Measurements from ENCODE around the gene GALNT10.

The GALNT10 gene

DNA sequence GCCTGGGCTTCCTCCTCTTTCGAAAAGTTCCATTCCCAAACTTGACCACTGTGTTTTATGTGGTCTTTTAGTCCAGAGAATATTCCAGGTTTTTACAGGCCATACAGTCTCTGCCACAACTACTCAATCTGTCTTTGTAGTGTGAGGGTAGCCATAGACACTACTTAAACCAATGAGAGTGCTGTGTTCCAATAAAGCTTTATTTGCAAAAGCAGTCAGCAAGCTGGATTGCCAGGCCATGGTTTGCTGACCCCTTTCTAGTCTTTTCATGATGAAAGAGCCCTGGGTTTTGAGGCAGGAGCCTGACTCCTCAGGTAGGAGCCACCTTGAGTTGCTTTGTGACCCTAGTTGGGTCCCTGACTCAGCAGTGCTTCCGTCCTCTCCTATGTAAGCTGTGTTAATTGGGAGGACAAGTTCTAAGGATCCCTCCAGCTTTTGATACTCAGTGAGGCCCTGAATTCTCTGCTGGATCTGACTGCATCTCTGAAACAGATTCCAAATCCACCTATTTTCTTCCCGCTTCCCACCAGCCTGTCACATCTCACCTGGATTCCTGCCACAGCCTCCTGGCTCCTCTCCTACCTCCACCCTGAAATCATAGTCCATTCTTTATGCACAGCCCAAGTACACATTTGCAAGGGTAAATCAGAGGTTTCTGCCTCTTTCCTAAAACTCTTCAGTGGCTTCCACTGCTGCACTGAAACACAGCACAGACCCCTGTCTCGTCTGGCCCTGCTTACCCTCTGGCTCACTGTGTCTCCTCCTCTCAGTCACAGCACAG lies 13.5 kb downstream of the GALNT10 start:
- DNase-seq, result no peak

DNA sequence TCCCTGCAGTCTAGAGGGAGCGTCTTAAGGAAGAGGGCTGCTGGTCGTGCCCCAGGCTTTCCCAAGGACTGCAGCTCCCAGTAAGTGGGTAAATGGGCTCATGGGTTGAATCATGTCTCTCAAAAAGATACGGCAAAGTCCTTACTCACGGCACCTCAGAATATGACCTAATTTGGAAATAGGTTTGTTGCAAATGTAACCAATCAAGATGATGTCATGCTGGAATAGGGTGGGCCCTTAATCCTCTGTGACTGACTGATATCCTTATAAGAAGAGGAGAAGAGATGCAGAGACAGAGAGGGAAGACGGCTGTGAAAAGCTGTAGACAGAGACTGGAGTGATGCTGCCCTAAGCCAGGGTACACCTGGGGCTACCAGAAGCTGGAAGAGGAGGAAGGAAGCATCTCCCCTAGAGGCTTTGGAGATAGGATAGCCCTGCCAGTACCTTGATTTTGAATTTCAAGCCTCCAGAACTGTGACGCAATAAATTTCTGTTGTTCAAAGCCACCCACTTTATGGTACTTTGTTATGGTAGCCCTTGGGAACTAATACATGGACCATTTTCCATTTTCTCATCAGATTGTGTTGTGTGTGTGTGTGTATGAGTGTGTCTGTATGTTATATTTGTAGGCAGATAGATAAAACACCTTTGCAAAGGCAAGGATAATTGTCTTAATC lies 15.0 kb downstream of the GALNT10 start:
- DNase-seq, result no peak

DNA sequence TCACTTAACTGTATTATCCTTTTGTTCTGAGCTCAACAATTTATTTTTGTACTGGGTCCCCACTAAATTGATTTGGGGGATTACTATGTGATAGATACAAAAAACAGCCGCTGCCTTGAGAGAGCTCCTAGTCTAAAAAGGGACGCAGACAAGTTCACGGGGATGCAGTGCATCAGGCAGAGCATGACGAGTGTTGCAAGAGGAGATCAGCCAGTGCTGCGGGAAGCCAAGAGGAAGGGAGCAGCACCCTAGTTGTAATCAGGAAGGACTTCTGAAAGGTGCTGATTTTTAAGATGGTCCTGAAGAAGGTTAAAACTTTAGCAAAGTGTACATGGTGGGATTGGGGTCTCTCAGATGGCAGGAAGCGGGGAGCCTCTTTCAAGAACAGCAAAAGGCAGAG lies 15.8 kb downstream of the GALNT10 start:
- no peak for DNase-seq

DNA sequence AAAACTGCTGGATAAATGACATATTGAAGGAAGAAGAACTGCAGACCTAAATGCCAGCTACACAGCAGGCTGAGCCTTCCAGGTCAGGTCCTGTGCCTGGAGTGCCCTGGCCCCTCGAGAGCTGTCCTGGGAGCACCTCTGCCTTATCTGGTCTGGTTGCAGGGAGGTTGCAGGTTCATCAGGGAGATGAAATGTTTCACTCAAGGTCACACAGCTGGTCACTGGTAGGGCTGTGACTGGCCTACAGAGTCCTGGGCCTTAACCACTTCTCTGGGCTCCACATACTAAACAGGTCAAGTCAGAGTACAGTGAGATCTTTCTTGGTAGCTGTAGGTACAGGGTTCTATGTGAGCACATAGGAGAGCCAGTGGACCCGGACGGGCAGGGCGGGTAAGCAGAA lies 16.7 kb downstream of the GALNT10 start:
- no peak for DNase-seq

DNA sequence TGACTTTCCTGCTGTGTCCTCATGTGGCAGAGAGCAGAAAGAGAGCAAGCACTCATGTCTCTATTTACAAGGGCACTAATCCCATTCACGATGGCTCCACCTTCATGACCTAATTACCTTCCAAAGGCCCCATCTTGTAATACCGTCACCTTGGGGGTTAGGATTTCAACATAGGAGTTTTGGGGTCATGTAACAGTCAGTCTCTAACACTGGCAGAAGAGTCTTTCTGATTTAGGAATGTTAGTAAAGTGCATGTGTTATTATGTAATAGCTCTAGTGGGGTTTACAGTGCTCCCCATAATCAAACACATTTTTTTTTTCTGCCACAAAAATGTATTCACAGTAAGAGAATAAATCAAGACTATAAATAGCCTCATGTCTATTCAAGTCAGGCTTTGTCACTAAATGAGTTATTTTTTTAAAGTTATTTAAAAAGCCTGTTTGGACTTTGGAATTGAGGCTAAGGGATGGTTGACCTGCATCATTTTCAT lies 19.1 kb downstream of the GALNT10 start:
- no peak for DNase-seq

DNA sequence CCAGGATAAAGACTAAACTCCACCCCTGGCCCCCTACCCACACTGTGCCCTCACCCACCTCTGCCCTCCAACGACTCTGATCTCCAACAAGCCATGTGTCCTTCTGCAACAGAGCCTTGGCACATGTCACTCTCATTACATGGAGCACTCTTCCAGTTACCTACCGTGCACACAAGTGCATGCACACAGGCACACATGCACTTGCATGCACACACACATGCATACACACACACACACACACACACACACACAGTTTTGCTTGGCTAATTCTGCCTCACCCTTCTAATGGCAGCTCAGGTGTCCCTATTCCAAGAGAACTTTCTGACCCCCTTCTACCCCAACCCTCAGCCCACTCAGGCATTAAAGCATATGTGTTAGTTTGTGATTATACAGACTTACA lies 19.6 kb downstream of the GALNT10 start:
- DNase-seq, result no peak

DNA sequence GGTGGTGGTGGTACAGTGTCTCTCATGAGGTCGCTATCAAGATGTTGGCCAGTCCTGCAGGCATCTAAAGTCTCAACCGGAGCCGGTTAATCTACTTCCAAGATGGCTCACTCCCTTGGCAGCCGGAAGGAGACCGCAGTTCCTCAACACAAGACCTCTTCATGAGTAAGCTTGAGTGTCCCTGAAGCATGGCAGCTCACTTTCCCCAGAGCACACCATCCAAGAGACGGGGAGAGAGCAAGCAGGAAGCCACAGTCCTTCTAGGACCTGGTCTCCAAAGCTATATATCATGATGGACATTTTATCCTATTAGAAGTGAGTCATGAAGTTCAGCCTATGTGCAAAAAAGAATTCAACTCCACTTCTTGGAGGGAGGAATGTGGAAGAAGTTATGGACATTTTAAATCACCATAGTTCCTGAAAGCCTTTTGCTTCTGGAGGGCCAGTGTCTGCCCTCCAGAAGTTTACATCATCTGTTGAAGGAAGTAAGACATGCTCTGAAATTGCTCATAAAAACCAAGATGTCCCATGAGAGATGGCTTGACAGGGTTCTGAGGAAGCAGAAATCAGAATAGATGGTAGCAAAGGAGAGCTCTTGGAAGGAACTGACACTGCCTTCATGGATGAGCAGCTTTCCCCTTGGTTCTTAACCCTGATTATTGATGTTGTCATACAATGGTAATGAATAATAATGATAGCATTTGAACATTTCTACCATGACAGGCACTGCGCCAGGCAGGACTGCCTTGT lies 21.3 kb downstream of the GALNT10 start:
- DNase-seq, result no peak

DNA sequence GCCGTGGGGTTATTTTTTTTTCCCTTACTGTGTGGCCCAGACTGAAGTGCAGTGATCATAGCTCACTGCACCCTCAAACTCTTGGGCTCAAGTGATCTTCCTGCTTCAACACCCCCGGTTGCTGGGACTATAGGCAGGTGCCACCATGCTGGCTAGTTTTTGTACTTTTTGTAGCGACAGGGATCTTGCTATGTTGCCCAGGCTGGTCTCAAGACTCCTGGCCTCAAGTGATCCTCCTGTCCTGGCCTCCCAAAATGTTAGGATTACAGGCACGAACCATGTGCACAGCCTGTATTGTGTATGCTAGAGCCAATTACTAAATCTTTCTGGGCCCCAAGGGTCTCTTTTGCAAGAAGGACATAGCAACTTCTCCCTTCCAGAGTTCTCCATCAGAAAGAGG lies 23.1 kb downstream of the GALNT10 start:
- DNase-seq, result no peak

DNA sequence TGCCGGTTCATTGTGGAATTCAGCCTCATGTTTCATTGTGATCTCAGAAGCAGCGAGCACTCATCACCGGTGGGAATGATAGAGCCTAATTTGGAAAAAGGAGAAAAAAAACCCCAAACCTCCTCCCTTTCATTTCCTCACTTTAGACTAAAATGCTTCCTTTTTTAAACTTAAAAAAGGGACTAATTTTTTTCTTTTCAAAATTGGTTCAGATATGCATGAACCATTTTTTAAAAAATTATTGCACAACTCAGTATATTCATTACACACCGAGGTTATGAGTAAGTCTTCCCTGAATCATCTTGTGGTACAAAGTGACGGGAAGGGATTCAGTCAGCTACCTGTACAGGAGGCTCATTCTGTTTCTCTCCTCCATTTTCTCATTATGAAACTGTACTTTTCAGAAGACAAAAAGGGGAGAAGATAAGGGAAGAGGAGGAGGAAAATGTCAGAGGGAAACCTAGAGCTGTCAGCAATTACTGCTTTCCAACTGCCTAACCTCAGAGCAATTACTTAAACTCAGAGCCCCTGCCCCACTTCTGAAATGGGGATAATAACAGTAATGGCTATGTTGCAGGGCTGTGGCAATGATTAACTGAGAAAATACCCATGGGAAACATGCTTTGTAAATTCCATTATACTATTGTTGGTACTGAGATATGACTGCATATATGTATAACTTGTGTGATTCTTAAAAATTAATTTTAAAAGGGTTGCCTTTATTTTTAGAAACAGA lies 24.0 kb downstream of the GALNT10 start:
- peak; percentile 79 for DNase-seq

DNA sequence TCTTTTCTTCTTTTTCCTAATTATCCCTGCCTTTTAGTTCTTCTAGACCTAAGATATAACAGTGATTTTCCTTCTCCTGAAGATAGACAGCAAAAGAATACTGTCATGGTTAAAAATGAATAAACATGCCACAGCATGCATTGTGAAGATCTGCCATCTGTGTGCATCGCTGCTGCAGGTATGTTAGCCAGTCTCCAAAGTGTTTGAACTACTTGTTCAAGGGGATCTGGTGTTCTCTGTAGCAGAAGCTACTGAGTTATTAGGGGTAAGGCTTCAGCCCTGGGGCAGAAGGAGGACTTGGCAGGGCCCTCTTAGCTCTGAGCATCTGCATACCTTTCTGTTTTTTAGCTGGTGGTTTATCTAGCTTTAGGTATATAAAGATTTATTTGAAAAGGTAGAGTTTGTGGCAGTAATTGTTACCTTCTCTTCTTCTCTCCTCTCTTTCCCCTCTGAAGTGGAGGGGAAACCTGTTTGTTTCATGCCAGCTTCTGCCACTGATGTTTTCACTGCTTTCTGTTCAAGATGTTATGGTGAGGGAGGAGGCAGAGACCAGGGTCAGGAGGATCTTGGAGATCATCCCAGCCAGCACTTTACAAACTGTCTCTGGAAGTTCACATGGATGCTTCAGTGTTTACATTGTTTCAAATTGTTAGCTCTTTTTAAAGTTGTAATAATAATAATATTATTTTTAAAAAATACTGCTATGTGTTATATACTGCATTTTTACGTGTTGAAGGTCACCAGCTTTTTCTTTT lies 25.2 kb downstream of the GALNT10 start:
- DNase-seq, result no peak

DNA sequence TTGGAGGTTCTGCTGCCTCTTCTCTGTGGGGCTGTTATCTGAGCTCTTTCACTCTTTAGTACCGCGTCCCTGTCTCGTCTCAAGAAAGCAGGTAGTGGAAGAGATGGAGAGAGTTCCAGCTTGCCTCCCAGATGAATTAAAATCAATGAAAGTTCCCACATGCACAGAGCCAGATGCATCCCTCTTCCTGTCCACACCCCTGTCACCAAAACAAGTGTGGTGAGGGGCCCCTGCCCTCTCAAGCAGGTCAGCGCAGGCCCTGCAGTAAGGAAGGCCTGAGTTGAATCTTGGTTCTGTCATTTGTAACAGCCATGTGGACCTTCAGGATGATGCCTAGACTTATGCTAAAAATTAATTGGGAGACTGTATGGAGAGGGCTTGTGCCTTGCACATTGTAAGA lies 26.9 kb downstream of the GALNT10 start:
- no peak for DNase-seq

DNA sequence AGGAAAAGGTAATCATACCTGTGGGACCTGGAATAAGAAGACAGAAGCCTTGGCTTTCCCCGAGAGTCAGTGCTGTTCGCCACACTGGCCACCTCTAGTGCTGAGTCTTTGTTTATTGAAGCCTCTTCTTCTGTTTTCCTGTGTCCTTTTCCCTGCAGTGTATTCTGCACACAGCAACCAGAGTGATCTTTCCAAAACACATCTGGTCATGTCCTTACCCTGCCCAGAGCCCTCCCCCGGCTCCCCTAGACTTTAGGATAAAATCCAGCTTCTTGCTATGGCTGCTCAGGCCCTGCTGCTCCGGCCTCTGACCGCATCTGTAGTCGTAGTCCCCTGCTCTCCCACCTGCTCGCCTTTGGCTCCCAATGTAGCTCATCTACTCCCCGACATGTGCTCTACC lies 28.3 kb downstream of the GALNT10 start:
- DNase-seq, result no peak

DNA sequence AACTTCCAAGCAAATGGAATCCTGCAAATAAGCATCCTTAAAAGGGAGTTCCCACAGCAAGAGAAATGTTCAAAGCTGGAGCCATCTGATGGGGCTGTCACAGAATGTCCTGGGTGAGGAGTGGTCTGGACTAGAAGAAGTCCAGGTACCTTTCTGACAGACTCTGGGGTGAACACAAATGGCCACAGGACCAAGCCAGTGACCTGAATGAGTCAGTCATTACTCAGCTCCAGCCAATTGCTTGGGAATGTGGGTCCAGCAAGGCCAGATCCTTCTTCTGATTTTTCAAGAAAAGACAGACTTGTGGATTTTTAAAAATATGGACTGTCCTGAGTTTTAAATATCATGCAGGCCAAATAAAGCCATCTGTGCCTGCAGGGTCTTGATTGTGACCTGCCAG lies 30.1 kb downstream of the GALNT10 start:
- DNase-seq, result peak; percentile 55

DNA sequence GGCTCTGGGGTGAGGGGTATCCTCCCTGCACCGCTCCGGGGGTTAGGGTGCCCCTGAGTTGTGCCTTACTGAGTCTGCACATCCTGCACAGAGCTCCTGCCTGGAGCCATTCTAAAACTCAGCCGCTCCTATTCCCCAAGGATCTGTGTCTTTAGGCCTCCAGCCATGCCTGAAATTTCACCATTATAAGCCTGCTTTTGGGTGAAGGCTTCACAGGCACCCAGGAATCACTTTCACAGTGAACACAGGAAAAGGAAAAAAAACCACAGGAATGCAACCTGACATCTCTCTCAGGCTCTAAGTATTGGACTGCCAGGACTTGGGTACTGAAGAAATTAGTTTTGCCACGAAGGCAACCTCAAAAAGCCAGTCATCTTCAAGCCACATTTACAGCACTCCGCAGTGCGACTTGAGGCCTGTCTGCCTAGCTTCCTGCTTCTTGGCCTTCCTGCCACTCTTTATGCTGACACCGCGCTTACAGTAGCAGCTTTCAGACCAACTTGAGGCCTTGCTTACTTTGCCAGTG lies 30.9 kb downstream of the GALNT10 start:
- peak; percentile 89 for DNase-seq

DNA sequence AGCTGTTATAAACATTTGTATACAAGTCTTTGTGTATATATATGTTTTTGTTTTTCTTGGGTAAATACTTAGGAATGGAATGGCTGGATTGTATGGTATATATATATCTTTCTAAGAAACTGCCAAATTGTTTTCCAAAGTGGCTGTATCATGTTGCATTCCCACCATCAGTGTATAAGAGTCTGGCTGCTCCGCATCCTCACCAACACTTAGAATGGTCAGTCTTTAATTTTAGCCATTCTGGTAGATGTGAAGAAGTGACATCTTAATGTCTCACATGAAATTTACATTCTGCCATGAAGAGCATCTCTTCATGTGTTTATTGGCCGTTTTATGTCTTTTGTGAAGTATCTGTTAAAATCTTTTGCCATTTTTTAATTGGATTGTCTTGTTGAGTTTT lies 31.9 kb downstream of the GALNT10 start:
- DNase-seq, result no peak

DNA sequence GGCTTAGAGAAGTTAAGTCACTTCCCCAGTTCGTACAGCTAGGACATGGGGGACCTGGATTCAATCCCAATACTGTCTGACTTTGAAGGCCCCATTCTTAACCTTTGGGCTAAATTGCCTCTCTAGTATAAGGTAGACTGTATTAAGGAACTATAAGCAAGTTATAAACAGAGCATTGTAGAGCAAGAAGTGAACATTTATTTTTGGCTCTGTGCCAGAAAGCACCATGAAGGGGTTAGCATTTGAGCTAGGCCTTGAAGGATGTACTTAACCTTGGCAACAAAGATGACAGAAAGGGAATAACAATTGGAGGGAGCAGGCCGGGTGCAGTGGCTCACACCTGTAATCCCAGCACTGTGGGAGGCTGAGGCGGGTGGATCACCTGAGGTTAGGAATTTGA lies 32.8 kb downstream of the GALNT10 start:
- no peak for DNase-seq

DNA sequence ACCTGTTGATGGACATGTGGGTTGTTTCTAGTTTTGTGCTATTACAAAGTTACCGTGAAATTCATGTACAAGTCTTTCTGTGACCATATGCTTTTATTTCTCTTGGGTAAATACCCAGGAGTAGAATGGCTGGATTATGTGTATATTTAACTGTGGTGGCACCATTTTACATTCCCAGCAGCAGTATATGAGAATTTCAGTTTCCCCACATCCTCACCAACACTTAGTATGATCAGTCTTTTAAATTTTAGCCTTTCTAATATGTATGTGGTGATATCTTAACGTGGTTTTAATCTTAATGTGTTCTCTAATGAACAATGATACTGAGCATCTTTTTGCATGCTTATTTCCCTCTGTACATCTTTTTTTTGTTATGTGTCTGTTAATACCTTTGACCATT lies 36.6 kb downstream of the GALNT10 start:
- DNase-seq, result no peak

DNA sequence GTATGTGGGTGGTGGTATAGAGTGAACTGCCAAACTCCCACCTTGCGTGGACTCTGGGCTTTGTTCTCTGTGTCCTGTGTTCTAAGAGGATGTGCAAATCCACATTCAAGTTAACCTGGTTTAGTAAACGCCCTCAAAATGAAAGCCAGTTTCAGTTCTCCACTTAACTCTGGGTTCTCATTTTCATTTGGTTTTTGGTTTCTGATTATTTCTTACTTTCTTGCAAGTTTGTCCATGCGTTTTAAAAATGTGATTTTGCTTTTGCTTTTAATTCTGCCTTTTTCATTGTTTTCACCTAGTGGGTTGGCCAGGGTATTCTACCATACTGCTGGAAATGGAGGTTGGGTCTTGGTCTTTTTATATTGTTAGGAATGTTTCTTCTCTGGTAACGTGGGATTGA lies 38.2 kb downstream of the GALNT10 start:
- no peak for DNase-seq

DNA sequence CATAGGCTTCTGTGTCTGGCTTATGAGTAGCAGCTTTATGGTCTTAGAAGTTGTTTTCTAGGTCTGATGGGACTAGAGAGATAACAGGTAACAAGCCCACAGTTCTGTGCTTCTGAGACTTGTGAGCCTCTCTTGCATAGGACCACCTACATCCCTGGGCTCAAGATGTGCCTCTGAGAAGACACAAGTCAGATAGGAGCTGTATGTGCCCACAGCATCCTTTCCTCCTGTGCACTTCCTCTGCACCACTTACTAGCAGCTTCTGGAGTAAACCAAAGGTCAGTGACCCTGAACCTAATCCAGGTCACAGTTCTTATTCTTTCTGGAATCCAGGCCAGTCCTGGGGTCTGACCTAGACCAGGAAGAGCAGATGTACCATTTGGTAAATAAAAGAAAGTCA lies 40.0 kb downstream of the GALNT10 start:
- no peak for DNase-seq

DNA sequence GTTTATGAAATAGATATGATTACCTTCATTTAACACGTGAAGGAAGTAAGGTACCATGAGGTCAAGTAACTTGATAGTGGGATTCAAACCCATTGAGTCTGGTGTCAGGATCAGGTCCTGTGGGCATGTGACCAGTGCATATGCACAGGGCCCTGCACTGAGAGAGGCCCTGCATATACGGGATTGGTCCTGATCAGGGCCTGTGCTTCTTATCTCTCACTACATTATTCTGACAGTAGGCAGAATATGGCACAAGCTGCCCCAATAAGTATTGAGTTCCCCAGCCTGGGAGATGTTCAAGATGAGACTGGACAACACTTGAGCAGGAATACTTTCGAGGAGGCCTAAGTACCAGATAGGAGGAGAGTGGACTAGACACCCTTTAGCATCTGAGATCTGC lies 44.0 kb downstream of the GALNT10 start:
- no peak for DNase-seq

DNA sequence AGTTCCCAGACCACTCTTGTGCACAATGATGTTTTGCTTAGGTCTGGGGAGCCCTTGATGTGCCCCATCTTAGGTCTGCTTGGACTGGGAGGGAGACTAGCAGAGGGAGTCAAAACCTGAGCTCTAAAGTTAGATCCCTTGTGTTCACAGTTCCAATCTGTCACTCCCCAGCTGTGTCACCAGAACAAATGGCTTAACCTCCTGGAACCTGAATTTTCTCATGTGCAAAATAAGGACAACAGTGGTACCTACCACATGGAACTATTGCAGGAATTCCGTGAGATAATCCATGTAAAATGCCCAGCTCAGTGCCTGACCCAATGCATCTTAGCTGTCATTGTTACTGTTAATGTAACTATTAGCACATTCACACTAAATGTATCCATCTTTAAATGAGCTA lies 45.5 kb downstream of the GALNT10 start:
- DNase-seq, result no peak

All from NCI-H226 (cell line).